Psoas muscle (tissue), 8 donors: Measurements from ENCODE around the gene CDC42EP3. TPM values are rescaled to one million over a fixed set of nuclear protein-coding genes. Genes with fewer than 3 reads are reported as not detected.
A peak's percentile ranks its signal among the peaks of the same experiment; 100 is the strongest.

Experiments
- ATAC-seq, 4 donors: fragments of 200-7000 bp; cut with Tn5 transposase; one replicate each; pipeline ENCODE4 v1.9.1; 2020; ENCODE audit warnings: moderate library complexity in 3 of 4, mild to moderate bottlenecking in 2 of 4
- DNase-seq, 2 donors: peaks; one replicate each; pipeline ENCODE4 v3.0.0-alpha.2; 2020
- H3K27ac ChIP-seq: fragments of 200-600 bp; one replicate; pipeline ENCODE4 v1.8.0; 2022
- H3K27me3 ChIP-seq, 3 donors: fragments of 200-600 bp in 1 of 3; one replicate each; pipeline versions ENCODE4 v1.6.1 to v1.8.0; 2013 to 2022; ENCODE audit warnings: low read length in 2 of 3, mild to moderate bottlenecking in 2 of 3, moderate library complexity in 1 of 3; ENCODE audit not compliant: insufficient read depth in 3 of 3
- H3K36me3 ChIP-seq, 2 donors: fragments of 200-600 bp in 1 of 2; one replicate each; pipeline versions ENCODE4 v1.6.1 to v1.8.0; 2013 to 2022; ENCODE audit warnings: low read depth in 1 of 2, mild to moderate bottlenecking in 1 of 2, moderate library complexity in 1 of 2; ENCODE audit not compliant: insufficient read depth in 1 of 2
- H3K4me1 ChIP-seq: fragments of 200-600 bp; one replicate; pipeline ENCODE4 v1.8.0; 2022
- H3K4me3 ChIP-seq: fragments of 200-600 bp; one replicate; pipeline ENCODE4 v1.8.0; 2022; ENCODE audit warnings: mild to moderate bottlenecking
- H3K9me3 ChIP-seq: fragments of 200-600 bp; one replicate; pipeline ENCODE4 v1.8.0; 2022
- WGBS, 3 donors: extraction: QIAGEN DNeasy Blood & Tissue Kit; methylation state at CpG; one replicate each; pipeline versions ENCODE4 v1.1.6 to v1.1.7; 2013; 5-methylcytosine and 5-hydroxymethylcytosine counted together
- intact Hi-C, 2 donors: fragments of 100-400 bp; cut with DNase I; formaldehyde crosslinking; loops; one replicate each; pipeline versions ENCODE4 v1.11.0 to v1.14.2; 2022
- polyA plus RNA-seq, 3 donors: library from polyadenylated mRNA; stranded (reverse); fragments of 200-250 nt; gene quantifications; one replicate each; pipeline ENCODE4 v1.2.3, GENCODE V29; 2013
- total RNA-seq, 4 donors: library from RNA; stranded (reverse); fragmentation: NEBNext Ultra II Directional in 2 of 4; extraction: Animal tissue kit (Norgen Biotek cat#: 25700) in 2 of 4; gene quantifications; one replicate each; pipeline versions ENCODE4 v1.2.1 to v1.2.4, GENCODE V29; 2021 to 2023
- TF ChIP-seq, protein P1 (sequence below): fragments of 200-600 bp; IDR thresholded peaks from one replicate; pipeline ENCODE4 v1.8.0; 2022; ENCODE audit warnings: antibody characterized with exemption
- donor health status: healthy with polysubstance abuse.
- donor health status: DM: no; HTN: no; CAD: no; lungs with moderate emphysema.
- donor health status: Bipolar disorder and iron deficiency.
- donor health status: healthy.
- donor health status: DM: yes; HTN: yes; CAD: no.
- donor health status: DM: no; HTN: no; CAD: no.
- donor health status: DM: no; HTN: no; CAD: no.
- donor health status: DM: yes; HTN: yes; CAD: no.

CDC42EP3 gene
- total and polyA plus RNA-seq, 7 donors: 8.8 to 174 (median 50.9) TPM

GRCh38 chr2:37630301-37630700 is 41.1 kb downstream of the CDC42EP3 start:
- 92 to 94% (median 92%) methylated on average over 1 of the region's 1 CpG for WGBS, 3 donors
- peak overlapping the region; percentile 74 for H3K27ac ChIP-seq
- H3K36me3 ChIP-seq: no peaks in the 10 kb centered on the region
- DNase-seq (no peak), ATAC-seq (no peak)
- no peaks in the 10 kb centered on the region for H3K27me3 ChIP-seq
- intact Hi-C loops: no loop called here
- TF ChIP-seq, protein P1, sequence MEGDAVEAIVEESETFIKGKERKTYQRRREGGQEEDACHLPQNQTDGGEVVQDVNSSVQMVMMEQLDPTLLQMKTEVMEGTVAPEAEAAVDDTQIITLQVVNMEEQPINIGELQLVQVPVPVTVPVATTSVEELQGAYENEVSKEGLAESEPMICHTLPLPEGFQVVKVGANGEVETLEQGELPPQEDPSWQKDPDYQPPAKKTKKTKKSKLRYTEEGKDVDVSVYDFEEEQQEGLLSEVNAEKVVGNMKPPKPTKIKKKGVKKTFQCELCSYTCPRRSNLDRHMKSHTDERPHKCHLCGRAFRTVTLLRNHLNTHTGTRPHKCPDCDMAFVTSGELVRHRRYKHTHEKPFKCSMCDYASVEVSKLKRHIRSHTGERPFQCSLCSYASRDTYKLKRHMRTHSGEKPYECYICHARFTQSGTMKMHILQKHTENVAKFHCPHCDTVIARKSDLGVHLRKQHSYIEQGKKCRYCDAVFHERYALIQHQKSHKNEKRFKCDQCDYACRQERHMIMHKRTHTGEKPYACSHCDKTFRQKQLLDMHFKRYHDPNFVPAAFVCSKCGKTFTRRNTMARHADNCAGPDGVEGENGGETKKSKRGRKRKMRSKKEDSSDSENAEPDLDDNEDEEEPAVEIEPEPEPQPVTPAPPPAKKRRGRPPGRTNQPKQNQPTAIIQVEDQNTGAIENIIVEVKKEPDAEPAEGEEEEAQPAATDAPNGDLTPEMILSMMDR: no peak
- no peak overlapping the region for H3K4me3 ChIP-seq
- H3K4me1 ChIP-seq: peaks cover 50% of the 10 kb centered on the region
- no peaks in the 10 kb centered on the region for H3K9me3 ChIP-seq

GRCh38 chr2:37629529-37629928 is 41.9 kb downstream of the CDC42EP3 start:
- H3K4me3 ChIP-seq: no peak overlapping the region
- peaks cover 58% of the 10 kb centered on the region for H3K4me1 ChIP-seq
- ATAC-seq (peak; percentile 38 to 67 (median 63)), DNase-seq (no peak)
- no peaks in the 10 kb centered on the region for H3K9me3 ChIP-seq
- H3K36me3 ChIP-seq: no peaks in the 10 kb centered on the region
- intact Hi-C loops: no loop called here
- no peaks in the 10 kb centered on the region for H3K27me3 ChIP-seq
- 68 to 83% (median 69%) methylated on average over 3 of the region's 3 CpGs for WGBS, 3 donors
- peak overlapping the region; percentile 74 for H3K27ac ChIP-seq
- TF ChIP-seq, protein P1: no peak

DNA sequence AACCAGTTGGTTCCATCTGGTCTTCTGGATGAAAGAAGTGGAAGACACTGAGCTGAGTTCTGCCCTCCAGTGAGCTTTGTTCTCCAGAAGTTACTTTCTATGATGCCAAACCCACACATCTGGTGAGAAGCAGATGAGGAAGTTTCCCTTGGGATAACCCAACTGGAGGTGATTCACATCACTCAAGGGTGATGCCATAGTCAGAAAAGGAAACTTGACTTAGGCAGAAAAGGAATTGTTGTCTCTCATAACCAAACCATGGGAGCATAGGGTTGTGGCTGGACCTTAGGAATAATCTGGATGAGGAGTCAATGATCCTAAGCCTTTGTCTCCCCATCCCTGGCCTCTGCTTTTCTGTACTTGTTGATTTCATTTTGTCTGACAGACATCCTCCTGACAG is 43.7 kb downstream of the CDC42EP3 start:
- no peak for ATAC-seq
- TF ChIP-seq, protein P1: no peak
- no peaks in the 10 kb centered on the region for H3K27me3 ChIP-seq
- no peak for DNase-seq
- peak overlapping the region; percentile 74 for H3K27ac ChIP-seq
- H3K9me3 ChIP-seq: no peaks in the 10 kb centered on the region
- H3K4me1 ChIP-seq: peaks cover 60% of the 10 kb centered on the region
- no peak overlapping the region for H3K4me3 ChIP-seq
- intact Hi-C loops: no loop called here
- no peaks in the 10 kb centered on the region for H3K36me3 ChIP-seq

GRCh38 chr2:37625796-37626571 is 45.5 kb downstream of the CDC42EP3 start:
- peaks cover 59% of the 10 kb centered on the region for H3K4me1 ChIP-seq
- H3K27me3 ChIP-seq: no peaks in the 10 kb centered on the region
- no peak overlapping the region for H3K4me3 ChIP-seq
- TF ChIP-seq, protein P1: no peak
- ATAC-seq (peak; percentile 41 to 59 (median 46)), DNase-seq (no peak)
- H3K9me3 ChIP-seq: no peaks in the 10 kb centered on the region
- 31 to 45% (median 36%) methylated on average over 11 of the region's 11 CpGs for WGBS, 3 donors
- H3K36me3 ChIP-seq: no peaks in the 10 kb centered on the region
- intact Hi-C loops: no loop called here
- peak overlapping the region; percentile 77 for H3K27ac ChIP-seq

DNA sequence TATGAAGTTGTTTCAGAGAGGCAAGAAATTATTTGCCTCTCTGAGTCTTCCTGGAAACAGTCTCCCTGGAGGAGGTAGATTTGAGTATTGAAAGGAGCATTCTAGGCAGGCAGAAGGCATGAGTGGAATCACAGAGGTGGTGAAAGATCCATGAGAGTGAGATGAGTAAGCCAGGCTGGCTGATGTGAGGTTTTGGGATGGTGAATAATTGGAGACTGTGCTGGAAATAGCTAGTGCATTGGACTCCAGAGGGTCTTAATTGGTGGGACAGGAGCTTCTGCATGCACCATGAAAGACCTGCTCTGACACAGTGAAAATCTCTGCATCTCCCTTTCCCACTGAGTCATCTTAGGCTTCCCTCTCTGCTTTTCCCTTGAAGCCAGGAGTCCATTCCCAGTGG is 46.3 kb downstream of the CDC42EP3 start:
- Histone ChIP-seq H3K27me3 (no peaks in the 10 kb centered on the region), H3K4me1 (peaks cover 51% of the 10 kb centered on the region), H3K36me3 (no peaks in the 10 kb centered on the region), H3K4me3 (no peak overlapping the region), H3K9me3 (no peaks in the 10 kb centered on the region), H3K27ac (peak overlapping the region; percentile 77)
- ATAC-seq (peak in 3 of 4 donors; percentile 39 to 79 (median 58)), DNase-seq (no peak)
- TF ChIP-seq, protein P1: no peak
- intact Hi-C loops: no loop called here
